H1 (cell line): ENCODE results near the gene CACNG7. TPM values are rescaled to one million over a fixed set of nuclear protein-coding genes. Genes with fewer than 3 reads are reported as not detected.

ENCODE experiments used
- EP300 ChIP-seq, 2 experiments: IDR thresholded peaks; 1 replicate in 1 of 2; 2 replicates in 1 of 2; pipeline ENCODE4 v1.6.1; 2011 to 2012; ENCODE audit warnings: low read depth in 2 of 2, low read length in 2 of 2, mild to moderate bottlenecking in 2 of 2, borderline replicate concordance in 1 of 2, inconsistent platforms in 1 of 2, moderate library complexity in 1 of 2
- EZH2 ChIP-seq: fragments of 200-600 bp; sonication (generic); IDR thresholded peaks from 2 replicates; pipeline ENCODE4 v1.7.1; 2012; ENCODE audit warnings: low read depth, mild to moderate bottlenecking, moderate library complexity, low read length, inconsistent platforms; ENCODE audit not compliant: severe bottlenecking
- HDAC2 ChIP-seq, 2 experiments: fragments of 300-600 bp in 1 of 2; sonication (generic) in 1 of 2; IDR thresholded peaks; 2 replicates each; pipeline ENCODE4 v1.6.1; 2011 to 2012; ENCODE audit warnings: low read depth in 2 of 2, low read length in 2 of 2, mild to moderate bottlenecking in 2 of 2, moderate library complexity in 2 of 2, borderline replicate concordance in 1 of 2, inconsistent platforms in 1 of 2
- KDM4A ChIP-seq: IDR thresholded peaks from one replicate; pipeline ENCODE4 v1.7.1; 2012; ENCODE audit warnings: low read depth, mild to moderate bottlenecking, moderate library complexity, low read length, inconsistent platforms; ENCODE audit not compliant: severe bottlenecking
- MAX ChIP-seq: IDR thresholded peaks from 2 replicates; pipeline ENCODE4 v1.6.1; 2012; ENCODE audit warnings: inconsistent platforms
- NANOG ChIP-seq: IDR thresholded peaks from 2 replicates; pipeline ENCODE4 v1.6.1; 2011; ENCODE audit warnings: low read length, low read depth, mild to moderate bottlenecking, inconsistent platforms; ENCODE audit not compliant: insufficient read depth, poor library complexity, severe bottlenecking
- PHF8 ChIP-seq: fragments of 200-600 bp; sonication (generic); conservative IDR thresholded peaks from 2 replicates; pipeline ENCODE4 v1.7.1; 2012; ENCODE audit warnings: low read depth, mild to moderate bottlenecking, inconsistent platforms, low read length, moderate library complexity
- POU5F1 ChIP-seq: IDR thresholded peaks from 2 replicates; pipeline ENCODE4 v1.6.1; 2011; ENCODE audit warnings: low read depth, mild to moderate bottlenecking, low read length, moderate library complexity
- RAD21 ChIP-seq, 2 experiments: IDR thresholded peaks in 1 of 2; conservative IDR thresholded peaks in 1 of 2; 2 replicates each; pipeline ENCODE4 v1.6.1; 2011; ENCODE audit warnings: low read depth in 2 of 2, low read length in 2 of 2, improper control_type of control experiment in 1 of 2, inconsistent platforms in 1 of 2, mild to moderate bottlenecking in 1 of 2, moderate library complexity in 1 of 2
- SRF ChIP-seq: IDR thresholded peaks from 2 replicates; pipeline ENCODE4 v1.6.1; 2011; ENCODE audit warnings: mild to moderate bottlenecking, low read depth, low read length, moderate library complexity
- TAF1 ChIP-seq: IDR thresholded peaks from 2 replicates; pipeline ENCODE4 v1.6.1; 2011; ENCODE audit warnings: mild to moderate bottlenecking, low read depth, low read length
- polyA plus RNA-seq, 7 experiments: library from polyadenylated mRNA; depleted of rRNA in 3 of 7; stranded (reverse) in 5 of 7; unstranded in 2 of 7; fragments of >200 nt in 5 of 7; fragments of 200-250 nt in 2 of 7; gene quantifications; 1 replicate in 5 of 7; 2 replicates in 1 of 7; 4 replicates in 1 of 7; pipeline versions ENCODE4 v1.2.1 to v1.2.3, GENCODE V29; 2011 to 2013; ENCODE audit warnings: missing spikeins in 2 of 7, mixed read lengths in 2 of 7
- total RNA-seq: library from RNA; stranded (reverse); fragmentation: NEBNext Ultra II Directional; extraction: Animal tissue kit (Norgen Biotek cat#: 25700); gene quantifications from 2 replicates; pipeline ENCODE4 v1.2.1, GENCODE V29; 2021

The CACNG7 gene
- total and polyA plus RNA-seq, 2 of the 8 experiments (the other 6 are each of a cell fraction or from before 2014, with no cell fraction given) = 28.9 to 69.8 TPM

- no peak for TF ChIP-seq POU5F1
- TF ChIP-seq RAD21 (IDR thresholded peaks at IDR 0.05 in 1 of 2, conservative IDR thresholded peaks at IDR 0.05 in 1 of 2; ENCODE audit: low read depth in 2 of 2, low read length in 2 of 2) = no peak
- TF ChIP-seq HDAC2 (IDR thresholded peaks at IDR 0.05; ENCODE audit: borderline replicate concordance in 1 of 2, low read depth in 2 of 2, low read length in 2 of 2) = no peak; a peak in 1 of 4 replicates
- TF ChIP-seq TAF1 = 0 out of 2 replicates have a peak, but pooled peaks have one; percentile 22
- TF ChIP-seq EP300 (IDR thresholded peaks at IDR 0.05; ENCODE audit: borderline replicate concordance in 1 of 2, low read depth in 2 of 2, low read length in 2 of 2) = no peak
- TF ChIP-seq PHF8 = 0 out of 2 replicates have a peak, but pooled peaks have one; percentile 31
- no peak for TF ChIP-seq SRF
- peak; percentile 66 for TF ChIP-seq KDM4A
- TF ChIP-seq MAX = no peak
- TF ChIP-seq EZH2 = no peak
- no peak for TF ChIP-seq NANOG
Observed at GRCh38 chr19:53909471-53910169, 542 bp downstream of the CACNG7 start (continued).
